HG03066 (cell line): Measurements from ENCODE around the gene EML1.
"Not testable (repeated sequence)": the region's sequence is repeated elsewhere in the genome, so short reads cannot be mapped to it uniquely, and the experiment has no call there.

ENCODE experiments used
- ATAC-seq: cut with Tn5 transposase; IDR thresholded peaks from one replicate; pipeline ENCODE4 v1.9.1; 2021; ENCODE audit warnings: low read depth; ENCODE audit not compliant: unreplicated experiment

Gene EML1

DNA sequence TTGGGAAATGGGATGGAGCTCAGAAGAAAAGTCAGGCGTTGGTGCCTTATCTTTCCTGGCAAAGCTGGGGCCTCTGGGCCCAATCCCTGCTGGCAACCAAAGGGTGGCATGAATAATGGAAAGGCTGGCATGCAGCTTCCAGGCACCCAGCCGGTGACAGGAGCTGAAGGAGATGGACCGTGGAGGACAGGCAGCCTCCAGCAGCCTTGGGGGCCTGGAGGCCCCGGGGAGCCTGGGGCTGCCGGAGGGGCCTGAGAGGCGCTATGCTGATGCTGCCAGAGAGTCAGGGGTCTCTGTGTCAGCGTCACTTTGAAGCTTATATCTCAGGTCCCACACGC is 38.2 kb upstream of the EML1 start:
- ATAC-seq = no peak

DNA sequence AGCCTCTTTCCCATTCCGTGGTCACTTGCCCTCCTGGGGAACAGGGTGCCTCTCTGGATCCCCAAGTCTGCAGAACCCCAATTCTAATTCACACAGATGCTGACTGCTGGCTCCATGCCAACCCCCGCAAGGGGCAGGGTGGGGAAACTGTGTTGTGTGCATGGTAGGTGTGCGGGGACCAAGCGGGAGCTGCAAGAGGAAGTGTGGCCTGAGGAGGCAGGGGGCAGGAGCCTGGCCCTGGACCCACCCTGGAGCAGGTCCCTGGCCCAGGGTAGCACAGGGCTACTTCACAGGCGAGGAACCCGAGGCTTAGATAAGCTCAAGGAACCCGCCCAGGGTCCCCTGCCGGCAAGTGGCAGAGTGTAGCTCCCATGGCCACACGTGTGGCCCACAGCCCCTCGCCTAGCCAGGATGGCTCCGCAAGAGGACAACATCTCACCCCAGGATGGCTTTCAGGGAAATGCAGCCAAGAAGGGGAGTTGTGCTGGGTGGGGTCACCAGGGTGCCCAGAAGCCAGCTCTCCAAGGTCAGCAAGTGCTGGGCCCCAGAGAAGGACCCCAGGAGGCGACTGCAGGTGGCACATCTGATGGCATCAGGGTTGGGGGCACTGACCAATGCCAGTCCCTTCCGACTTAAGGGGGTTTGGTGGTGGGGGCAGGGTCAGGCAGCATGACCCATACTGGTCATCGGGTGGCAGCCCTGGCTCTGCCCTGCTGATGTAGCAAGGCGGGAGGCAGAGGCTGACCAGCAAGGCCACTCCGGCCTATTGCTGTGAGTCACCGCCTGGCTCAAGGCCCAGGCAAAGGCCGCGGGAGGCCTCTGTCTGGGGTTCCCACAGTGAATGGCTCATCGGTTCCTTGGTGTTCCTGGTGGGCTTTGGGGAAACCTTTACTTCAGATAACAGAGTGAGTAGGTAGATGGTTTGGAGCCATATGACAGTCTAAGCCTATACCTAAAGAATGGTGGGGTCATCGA is 37.3 kb upstream of the EML1 start:
- ATAC-seq = no peak

DNA sequence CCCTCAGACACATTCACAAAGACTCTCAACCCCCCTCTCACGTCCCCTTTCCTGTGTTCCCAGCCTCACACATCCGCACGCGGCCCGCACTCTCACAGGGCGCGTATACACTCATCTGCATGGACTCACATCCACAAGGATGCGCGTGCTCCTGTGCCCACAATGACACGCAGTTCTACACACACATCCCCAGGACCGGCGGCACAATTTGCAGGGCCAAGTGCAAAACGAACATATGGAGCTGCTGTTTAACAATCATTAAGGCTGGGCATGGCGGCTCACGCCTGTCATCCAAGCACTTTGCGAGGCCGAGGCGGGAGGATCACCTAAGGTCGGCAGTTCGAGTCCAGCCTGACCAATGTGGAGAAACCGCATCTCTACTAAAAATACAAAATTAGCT is 36.4 kb upstream of the EML1 start:
- ATAC-seq = no peak

DNA sequence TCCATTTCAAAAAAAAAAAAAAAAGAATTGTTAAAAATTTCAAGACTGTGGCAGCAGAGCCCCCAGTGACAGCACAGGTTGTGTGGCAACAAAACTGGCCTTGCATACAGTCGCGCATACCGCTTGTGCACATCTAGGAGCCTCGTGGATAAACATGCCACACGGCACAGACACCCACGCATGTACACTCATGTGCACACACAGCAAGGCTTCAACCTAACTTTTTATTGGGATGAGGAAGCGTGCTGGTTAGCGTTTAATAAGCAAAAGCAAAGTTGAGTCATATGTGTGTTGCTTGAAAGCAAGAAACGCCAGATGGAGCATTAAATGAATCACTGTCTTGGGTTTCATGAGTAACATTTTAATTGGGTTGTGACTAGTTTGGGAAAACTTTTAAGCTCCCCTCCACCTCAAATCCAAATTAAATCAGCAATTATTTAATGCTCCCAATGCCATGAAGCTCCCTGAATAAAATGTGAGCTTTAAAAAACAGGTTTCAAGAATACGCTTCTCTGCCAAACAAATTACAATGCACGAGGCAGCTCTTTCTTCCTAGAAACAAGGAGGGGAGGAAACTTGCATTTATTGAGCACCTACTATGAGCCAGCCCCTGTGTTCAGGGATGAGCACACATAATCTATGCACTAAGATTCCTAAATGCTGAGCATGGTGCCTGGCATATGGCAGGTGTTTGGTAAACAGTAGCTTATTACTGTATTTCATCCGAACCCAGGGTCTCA is 35.7 kb upstream of the EML1 start:
- no peak for ATAC-seq

DNA sequence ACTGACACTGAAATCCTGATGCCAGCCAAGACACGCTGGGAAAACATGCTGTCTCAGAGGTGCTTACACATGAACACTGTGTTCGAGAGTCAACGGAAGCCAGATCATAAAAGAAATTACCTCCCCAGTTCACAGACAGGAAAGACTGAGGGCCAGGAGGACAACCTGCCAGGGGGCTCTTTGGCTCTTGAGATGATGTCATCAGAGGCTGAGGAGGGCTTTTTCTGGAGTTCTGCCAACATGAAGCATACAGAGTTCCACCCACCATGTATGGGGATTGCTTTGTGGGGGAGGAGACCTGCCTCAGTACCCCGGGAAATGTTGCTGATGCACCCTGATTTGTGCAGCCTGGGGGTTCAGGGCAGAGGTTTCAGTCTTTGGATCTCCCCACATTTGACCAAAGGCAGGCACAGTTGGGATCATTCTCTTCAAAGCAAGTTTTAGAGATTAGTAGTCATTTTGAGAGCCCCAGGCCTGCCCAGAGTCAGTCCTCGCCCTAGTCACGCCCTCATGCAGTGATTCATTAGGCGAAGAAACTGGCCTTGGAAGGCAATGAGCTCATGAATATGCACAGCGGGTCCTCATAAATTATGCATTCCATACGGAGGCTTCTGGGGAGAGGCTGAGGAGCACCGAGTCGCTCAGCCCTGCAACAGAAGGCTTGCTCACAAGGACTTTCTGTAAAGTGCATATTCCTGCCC is 34.9 kb upstream of the EML1 start:
- no peak for ATAC-seq

DNA sequence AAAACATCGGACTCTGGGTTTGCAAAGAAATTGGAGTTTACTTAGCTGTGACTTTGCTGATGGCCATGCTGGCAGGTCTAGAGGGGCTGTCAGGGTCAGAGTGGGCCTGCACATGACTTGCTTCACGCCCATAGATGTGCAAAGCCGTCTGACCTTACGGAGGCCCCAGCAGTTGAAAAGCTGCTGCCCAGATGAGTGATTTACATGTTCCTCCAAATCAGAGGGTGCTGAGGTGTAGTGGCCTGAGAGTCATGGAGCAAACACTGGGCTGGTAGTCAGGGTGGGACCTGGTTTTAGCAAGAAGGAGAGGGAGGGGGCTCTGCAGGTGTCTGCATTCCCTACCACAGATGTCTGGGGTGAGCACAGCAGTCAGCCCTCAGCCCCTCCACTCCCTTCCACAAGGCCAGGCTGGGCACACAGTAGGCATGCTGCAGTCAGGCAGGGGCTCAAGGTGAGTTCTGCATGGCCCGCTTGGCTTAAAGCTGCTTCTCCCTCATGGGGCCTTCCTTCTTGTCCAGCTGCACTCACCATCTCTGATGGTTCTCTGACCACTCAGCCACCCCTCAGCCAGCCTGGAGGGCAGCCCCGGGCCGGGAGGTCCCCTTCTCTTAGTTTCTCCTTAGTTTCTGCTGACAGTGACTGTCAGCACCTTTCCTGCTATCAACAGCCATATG is 34.2 kb upstream of the EML1 start:
- ATAC-seq = no peak

DNA sequence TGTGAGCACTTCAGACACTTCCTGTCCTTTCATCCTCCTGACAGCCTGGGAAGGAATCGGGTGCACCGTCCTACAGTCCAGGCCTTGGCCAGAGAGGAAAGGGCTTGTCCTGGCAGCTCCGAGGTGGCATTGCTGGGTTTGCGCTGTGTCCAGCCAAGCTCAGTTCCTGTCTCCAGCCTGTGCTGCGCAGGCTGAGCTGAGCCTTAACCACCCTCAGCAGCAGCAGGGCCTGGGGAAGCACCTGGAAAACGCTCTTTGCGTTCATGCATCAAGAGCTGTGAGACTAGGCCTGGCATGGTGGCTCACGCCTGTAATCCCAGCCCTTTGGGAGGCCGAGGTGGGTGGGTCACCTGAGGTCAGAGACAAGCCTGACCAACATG is 33.7 kb upstream of the EML1 start:
- ATAC-seq = no peak

DNA sequence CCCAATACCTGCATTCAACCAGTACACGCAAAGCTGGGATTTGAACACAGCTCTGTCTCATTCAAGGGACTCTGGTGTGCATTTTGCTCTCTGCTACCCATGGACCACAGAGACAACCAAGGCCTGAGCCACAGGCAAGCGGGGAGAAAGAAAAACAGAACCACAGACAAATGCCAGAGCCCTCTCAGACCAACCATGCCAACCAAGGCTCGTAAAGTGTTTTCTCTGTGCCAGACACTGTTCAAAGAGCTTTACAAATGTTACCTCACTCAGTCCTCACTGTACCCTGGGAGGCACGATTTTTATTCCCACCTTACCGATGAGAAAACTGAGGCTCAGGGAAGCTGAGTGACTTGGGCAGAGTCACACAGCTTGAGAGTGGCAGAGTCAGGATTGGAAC is 32.4 kb upstream of the EML1 start:
- no peak for ATAC-seq

DNA sequence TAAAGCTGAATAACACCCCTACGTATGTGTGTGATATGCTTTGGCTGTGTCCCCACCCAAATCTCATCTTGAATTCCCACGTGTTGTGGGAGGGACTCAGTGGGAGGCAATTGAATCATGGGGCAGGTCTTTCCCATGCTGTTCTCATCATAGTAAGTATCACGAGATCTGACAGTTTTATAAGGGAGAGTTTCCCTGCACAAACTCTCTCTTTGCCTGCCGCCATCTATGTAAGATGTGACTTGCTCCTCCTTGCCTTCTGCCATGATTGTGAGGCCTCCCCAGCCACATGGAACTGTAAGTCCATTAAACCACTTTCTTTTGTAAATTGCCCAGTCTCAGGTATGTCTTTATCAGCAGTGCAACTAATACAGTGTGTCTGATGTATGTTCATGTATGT is 30.3 kb upstream of the EML1 start:
- not testable (repeated sequence) for ATAC-seq

DNA sequence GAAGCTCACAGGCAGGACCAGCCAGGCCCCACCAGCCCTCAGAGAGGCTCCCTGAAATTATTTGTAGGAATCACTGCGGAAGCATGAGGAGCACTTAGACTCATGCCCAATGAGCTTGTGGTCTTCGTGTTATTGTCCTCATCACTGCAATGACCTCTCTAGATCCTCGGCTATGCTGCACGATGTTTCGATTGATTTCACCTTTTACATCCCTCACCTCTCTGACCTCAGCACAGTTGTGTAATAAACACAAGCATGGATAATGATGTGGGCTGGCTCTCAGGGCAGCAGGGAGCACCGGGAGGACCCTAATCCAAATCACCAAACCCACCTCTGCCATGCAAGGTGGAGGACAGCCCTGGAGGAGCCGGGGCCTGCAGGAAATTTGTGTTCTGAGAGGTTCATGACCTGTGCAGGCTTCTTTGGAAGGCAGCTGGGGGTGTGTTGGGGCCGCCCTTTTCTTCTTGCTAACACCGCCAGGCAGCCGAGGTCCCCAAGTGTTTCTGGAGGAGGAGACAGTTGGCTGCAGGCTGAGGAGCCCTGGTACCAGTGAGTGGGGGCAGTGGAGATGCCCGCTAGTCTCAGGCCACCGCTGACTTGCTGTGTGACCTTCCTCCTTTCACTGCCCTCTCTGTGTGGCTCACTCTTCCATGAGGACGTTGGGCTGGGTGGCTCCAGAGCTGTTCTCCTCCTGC is 29.5 kb upstream of the EML1 start:
- no peak for ATAC-seq

DNA sequence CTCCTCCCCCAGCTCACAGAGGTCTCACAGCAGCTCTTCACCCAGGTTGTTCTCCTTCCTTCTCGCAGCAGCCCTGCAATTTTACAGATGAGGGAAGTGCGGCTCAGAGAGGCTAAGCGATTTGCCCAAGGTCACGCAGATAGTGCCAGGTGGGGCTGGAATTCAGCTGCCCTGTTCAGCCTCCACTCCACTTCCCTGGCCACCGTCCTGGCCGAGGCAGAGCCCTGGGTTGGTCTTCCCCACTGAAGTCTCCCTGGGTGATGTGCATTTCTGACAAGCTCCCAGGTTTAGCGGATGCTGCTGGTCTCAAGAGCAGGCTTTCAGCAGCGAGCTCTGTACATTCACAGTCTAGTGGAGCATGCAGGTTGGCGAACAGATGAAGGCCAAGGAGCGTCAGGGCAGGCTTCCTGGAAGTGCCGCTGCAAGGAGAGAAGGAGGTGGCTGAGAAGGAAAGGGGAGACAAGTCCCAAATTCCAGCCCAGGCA is 28.9 kb upstream of the EML1 start:
- ATAC-seq = no peak

DNA sequence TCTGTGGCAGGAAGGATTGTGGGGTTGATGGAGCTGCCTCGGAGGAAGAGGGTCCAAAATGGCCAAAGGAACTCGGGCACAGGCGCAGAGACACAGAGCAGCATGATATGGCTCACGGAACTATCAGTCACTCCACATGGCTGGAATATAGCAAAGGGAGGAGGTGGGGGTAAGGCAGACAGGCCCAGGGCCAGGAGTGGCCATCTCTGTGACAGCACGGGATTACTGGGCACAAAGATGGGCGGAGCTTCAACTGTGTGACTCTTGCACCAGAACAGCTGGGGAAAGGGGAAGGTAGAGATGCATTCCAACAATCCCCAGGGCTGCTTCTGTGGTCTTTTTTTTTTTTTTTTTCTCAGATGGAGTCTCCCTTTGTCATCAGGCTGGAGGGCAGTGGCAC is 24.8 kb upstream of the EML1 start:
- ATAC-seq = no peak

DNA sequence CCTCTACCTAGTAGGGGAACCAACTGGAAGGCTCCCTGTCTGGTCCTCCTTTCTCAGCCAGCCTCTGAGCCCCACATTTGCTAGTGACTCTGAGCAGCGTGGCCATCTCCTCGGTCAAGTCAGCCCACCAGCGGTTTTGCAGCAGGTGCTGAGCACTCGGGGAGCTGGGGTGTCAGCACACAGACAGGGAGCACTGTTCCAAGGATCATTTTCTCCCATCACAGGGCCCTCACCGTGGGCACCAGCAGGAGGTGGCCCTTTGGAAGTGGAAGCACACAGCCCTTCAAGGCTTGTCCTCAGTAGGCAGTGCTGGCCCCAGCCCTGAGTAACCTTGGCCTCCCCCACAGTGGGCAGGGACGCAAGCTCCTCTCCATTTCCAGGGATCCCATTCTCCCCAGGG is 24.1 kb upstream of the EML1 start:
- no peak for ATAC-seq

DNA sequence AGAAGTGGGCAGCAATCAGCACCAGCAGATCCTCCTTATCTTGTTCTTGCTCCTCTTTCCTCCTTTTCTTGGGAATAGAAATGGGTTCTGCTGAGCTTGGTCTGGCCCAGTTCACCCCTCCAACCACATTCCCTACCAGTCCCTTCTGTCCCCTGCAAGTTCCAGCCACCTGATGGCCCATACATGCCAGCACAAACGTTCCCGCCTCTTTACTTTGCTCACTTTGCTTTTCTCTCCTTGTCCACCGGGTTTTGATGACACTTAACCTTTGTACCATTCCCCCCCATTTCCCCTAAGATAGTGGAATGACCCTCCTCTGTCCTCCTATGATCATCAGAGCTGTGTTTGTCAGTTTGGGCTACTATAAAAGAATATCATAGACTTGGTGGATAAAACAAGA is 23.4 kb upstream of the EML1 start:
- ATAC-seq = no peak

DNA sequence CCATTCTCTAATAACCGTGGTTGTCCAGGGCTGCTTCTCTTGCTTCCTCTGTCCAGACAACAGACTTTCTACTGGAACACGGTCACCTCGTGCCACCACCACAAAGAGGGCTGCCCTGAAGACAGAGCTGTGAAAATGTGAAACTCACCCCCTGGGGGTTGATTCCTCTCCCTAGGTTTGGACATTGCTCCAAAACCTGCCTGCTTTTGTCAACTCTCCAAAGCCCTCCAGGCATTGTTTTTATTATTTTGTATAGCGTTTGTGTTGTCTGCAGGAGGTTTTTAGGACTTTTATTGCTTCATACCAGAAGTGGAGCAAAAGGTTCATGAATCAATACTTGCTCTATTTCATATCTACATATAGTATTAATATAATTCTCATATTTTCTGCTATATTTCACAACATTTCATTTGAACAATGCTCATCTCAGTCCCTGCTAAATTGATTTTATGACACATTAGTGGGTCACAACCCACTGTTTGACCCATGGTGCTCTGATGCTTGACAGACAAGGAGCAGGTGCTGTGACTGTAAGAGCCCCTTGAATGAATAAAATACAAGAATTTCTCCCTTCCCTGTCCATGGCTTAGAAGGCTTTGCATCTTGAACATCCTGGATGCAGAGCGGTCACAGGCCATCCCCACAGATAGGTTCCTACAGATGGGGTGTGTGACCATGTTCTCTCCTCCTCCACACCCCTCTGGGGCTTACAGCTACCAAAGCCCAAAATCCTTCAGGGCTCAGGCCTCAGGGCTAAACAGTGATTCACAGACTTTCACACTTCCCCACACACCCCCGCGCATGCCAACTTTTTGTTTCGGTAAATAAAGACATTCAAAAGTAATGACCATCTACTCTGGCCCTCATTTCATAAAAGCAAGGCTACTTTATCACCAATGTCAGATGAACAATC is 20.6 kb upstream of the EML1 start:
- no peak for ATAC-seq

DNA sequence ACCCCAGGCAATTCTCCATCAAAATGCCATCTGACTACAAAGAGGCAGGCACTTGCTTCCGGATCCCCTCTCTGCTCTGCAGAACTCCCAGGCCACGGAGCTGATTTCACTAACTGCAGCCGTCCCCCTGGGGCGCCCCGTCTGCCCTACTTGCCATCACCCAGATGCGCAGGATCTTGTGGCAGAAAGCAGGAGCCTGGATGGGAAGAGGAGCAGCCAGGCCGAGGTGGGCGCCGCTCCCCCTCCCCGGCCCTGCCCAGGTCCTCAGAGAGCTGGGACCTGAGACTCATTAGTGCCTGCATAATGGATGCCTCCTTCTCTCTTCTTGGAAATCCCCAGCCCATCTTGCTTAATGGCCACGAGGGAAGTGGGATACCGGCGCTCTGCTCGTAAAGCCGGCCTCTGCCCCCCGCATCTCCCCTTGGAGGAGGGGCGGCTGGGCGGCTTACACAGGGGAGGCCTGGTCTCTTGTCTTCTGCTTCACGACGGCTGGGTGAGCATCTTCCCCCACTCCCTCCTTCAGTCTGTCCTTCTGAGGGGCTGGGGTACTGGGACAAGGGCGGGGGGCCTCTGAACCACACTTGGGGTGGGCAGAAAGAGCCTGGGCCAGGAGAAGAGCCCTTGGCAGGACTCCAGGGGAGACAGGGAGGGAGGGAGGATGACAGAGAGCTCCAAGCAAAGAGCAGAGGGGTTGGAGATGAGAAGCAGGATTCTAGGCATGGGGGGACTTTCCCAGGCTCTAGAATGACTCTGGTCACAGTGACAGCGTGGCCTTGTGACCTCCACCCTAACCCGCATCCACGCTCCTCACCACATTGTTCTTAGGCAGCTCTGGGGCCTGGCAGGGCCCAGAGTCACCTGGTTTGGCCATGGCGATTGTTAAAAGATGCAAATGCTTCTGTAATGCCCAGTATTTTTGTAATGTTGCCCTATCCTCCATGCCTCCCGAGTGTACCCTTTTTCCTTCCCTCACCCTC is 19.4 kb upstream of the EML1 start:
- no peak for ATAC-seq

DNA sequence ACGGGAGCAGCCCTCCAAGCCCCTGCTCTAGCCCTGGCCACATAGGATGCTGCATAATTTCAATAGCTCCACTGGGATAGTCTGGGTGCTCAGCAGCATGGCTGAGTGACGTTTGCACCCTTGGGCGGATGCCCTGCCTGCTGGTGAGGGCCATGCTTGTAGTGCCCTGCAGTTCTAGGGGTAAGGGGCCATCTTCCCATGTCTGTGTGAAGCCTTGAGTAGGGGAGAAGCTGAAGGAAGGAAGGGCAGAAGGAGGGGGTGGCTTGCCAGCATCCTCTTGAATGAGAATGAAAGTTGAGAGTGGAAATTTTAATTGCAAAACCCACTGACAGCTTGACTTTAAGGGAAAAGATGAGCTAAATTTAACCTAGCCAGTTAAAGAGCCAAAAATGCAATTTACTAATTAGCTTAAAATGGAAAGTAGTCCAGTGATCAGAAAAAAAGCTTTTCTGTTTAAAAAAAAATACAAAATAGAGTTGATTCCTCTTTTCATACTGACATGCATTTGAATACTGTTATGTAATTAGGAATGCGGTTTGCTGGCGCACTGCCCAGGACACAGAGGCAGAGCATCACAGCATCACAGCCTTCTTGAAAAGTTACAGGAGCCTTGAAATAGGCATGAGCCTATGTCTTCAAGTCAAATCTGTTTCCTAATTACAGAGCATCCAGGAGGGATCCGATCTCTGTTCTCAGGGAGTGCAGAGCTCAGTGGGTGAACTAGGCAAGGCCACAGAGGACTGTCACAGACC is 18.5 kb upstream of the EML1 start:
- no peak for ATAC-seq
